Body of pancreas (tissue), 4 donors: ENCODE results near the gene AKAP6. TPM values are rescaled to one million over a fixed set of nuclear protein-coding genes. Genes with fewer than 3 reads are reported as not detected.

Source experiments
- ATAC-seq: fragments of 150-250 bp; one replicate; pipeline ENCODE4 v1.9.1; 2016
- DNase-seq, 4 donors: peaks; one replicate each; pipeline ENCODE4 v3.0.0-alpha.2; 2019
- H3K27ac ChIP-seq, 4 donors: fragments of 200-600 bp; sonication (generic); 1 replicate in 3 of 4; 2 replicates in 1 of 4; pipeline versions ENCODE4 v1.5.1 to v1.6.1; 2016 to 2019; ENCODE audit warnings: mild to moderate bottlenecking in 1 of 4, mixed read lengths in 1 of 4, moderate library complexity in 1 of 4
- H3K27me3 ChIP-seq, 2 donors: fragments of 200-600 bp; sonication (generic); one replicate each; pipeline ENCODE4 v1.6.0; 2016; ENCODE audit warnings: mild to moderate bottlenecking in 1 of 2
- H3K36me3 ChIP-seq, 2 donors: fragments of 200-600 bp; sonication (generic); replicated peaks in 1 of 2; 2 replicates each; pipeline ENCODE4 v1.5.1; 2016; ENCODE audit warnings: low read depth in 2 of 2; ENCODE audit not compliant: insufficient read depth in 1 of 2
- H3K4me1 ChIP-seq: fragments of 200-600 bp; sonication (generic); one replicate; pipeline ENCODE4 v1.6.0; 2016
- H3K4me3 ChIP-seq, 2 donors: fragments of 200-600 bp; sonication (generic); 1 replicate in 1 of 2; 2 replicates in 1 of 2; pipeline ENCODE4 v1.5.1; 2016 to 2019
- H3K9me3 ChIP-seq, 3 donors: fragments of 200-600 bp; sonication (generic); 1 replicate in 2 of 3; 2 replicates in 1 of 3; pipeline ENCODE4 v1.5.1; 2016
- CTCF ChIP-seq, 7 experiments: fragments of 450-650 bp in 4 of 7; fragments of 200-600 bp in 3 of 7; sonication (generic) in 3 of 7; IDR thresholded peaks; one replicate each; pipeline ENCODE4 v1.5.1; 2016 to 2019; ENCODE audit warnings: antibody characterized with exemption in 7 of 7
- POLR2A ChIP-seq, 3 donors: fragments of 450-650 bp; IDR thresholded peaks; one replicate each; pipeline ENCODE4 v1.6.1; 2016; ENCODE audit warnings: antibody characterized with exemption in 3 of 3, mild to moderate bottlenecking in 2 of 3
- WGBS, 2 donors: methylation state at CpG; one replicate each; pipeline ENCODE4 v1.1.5; 2017; 5-methylcytosine and 5-hydroxymethylcytosine counted together
- intact Hi-C: fragments of 100-400 bp; cut with DNase I; formaldehyde crosslinking; loops from one replicate; pipeline ENCODE4 v1.15.1; 2023
- total RNA-seq, 2 donors: library from RNA; depleted of rRNA; stranded (reverse); fragments of >200 nt; gene quantifications; one replicate each; pipeline ENCODE4 v1.1.0, GENCODE V29; 2016

Gene AKAP6
- total RNA-seq, 2 donors from 2014 or later, result 2.0 to 2.9 TPM

GRCh38 chr14:32719601-32720000 is 390.5 kb downstream of the AKAP6 start:
- no peak for DNase-seq
- no peak for ATAC-seq
- 73 to 74% methylated on average over 1 of the region's 1 CpG for WGBS, 2 donors
- TF ChIP-seq CTCF (IDR thresholded peaks at IDR 0.05), result no peak
- no peak for TF ChIP-seq POLR2A (IDR thresholded peaks at IDR 0.05)
- H3K4me1 ChIP-seq, result no peaks in the 10 kb centered on the region
- H3K9me3 ChIP-seq, result no peaks in the 10 kb centered on the region
- H3K27me3 ChIP-seq, result no peaks in the 10 kb centered on the region
- no peak overlapping the region for H3K4me3 ChIP-seq
- H3K36me3 ChIP-seq, result no peaks in the 10 kb centered on the region
- no peak overlapping the region for H3K27ac ChIP-seq
- intact Hi-C loops, result no loop called here

- ATAC-seq (no peak), DNase-seq (no peak)
- TF ChIP-seq CTCF (IDR thresholded peaks at IDR 0.05) (no peak), POLR2A (IDR thresholded peaks at IDR 0.05) (no peak)
- Histone ChIP-seq H3K4me1 (no peaks in the 10 kb centered on the region), H3K9me3 (no peaks in the 10 kb centered on the region), H3K27me3 (no peaks in the 10 kb centered on the region), H3K4me3 (no peak overlapping the region), H3K36me3 (no peaks in the 10 kb centered on the region), H3K27ac (no peak overlapping the region)
- WGBS, 2 donors, result 77 to 86% methylated on average over 2 of the region's 2 CpGs
- intact Hi-C loops, result no loop called here
These were observed 391.8 kb downstream of the AKAP6 start for GRCh38 chr14:32720927-32721326.

GRCh38 chr14:32722631-32723183 is 393.6 kb downstream of the AKAP6 start:
- no peaks in the 10 kb centered on the region for H3K36me3 ChIP-seq
- ATAC-seq (no peak), DNase-seq (no peak)
- no peak overlapping the region for H3K27ac ChIP-seq
- no peaks in the 10 kb centered on the region for H3K9me3 ChIP-seq
- no peak overlapping the region for H3K4me3 ChIP-seq
- H3K27me3 ChIP-seq, result no peaks in the 10 kb centered on the region
- TF ChIP-seq CTCF (IDR thresholded peaks at IDR 0.05) (no peak), POLR2A (IDR thresholded peaks at IDR 0.05) (no peak)
- WGBS, 2 donors, result 84 to 85% methylated on average over 10 of the region's 10 CpGs
- intact Hi-C loops, result no loop called here
- no peaks in the 10 kb centered on the region for H3K4me1 ChIP-seq

GRCh38 chr14:32724867-32725471 is 395.9 kb downstream of the AKAP6 start:
- H3K27ac ChIP-seq, result peak overlapping the region in 1 of 4 donors; percentile 28
- WGBS, 2 donors, result 40 to 41% methylated on average over 6 of the region's 6 CpGs
- no peaks in the 10 kb centered on the region for H3K36me3 ChIP-seq
- peak; percentile 64 for ATAC-seq
- no peak for TF ChIP-seq CTCF (IDR thresholded peaks at IDR 0.05)
- no peak for TF ChIP-seq POLR2A (IDR thresholded peaks at IDR 0.05)
- H3K9me3 ChIP-seq, result no peaks in the 10 kb centered on the region
- no peak for DNase-seq
- H3K4me3 ChIP-seq, result peak overlapping the region in 1 of 2 donors; percentile 4
- intact Hi-C loops, result no loop called here
- no peaks in the 10 kb centered on the region for H3K4me1 ChIP-seq
- no peaks in the 10 kb centered on the region for H3K27me3 ChIP-seq

- no peak overlapping the region for H3K27ac ChIP-seq
- H3K4me1 ChIP-seq, result peaks cover 12% of the 10 kb centered on the region
- no peaks in the 10 kb centered on the region for H3K27me3 ChIP-seq
- no peak overlapping the region for H3K4me3 ChIP-seq
- intact Hi-C loops, result no loop called here
- no peaks in the 10 kb centered on the region for H3K9me3 ChIP-seq
- no peak for DNase-seq
- no peak for ATAC-seq
- TF ChIP-seq POLR2A (IDR thresholded peaks at IDR 0.05) (no peak), CTCF (IDR thresholded peaks at IDR 0.05) (no peak)
- no peaks in the 10 kb centered on the region for H3K36me3 ChIP-seq
- WGBS, 2 donors, result 90 to 91% methylated on average over 4 of the region's 4 CpGs
These were observed 397.4 kb downstream of the AKAP6 start for GRCh38 chr14:32726516-32726915.
